Fibroblast of villous mesenchyme (primary cell): ENCODE measurements around the gene MCM7. TPM values are rescaled to one million over a fixed set of nuclear protein-coding genes. Genes with fewer than 3 reads are reported as not detected.

Experiments
- DNase-seq: peaks from one replicate; pipeline ENCODE4 v3.0.0-alpha.2; 2010; ENCODE audit warnings: low read depth
- H3K4me3 ChIP-seq: 2 replicates; pipeline ENCODE4 v1.5.1; 2011; ENCODE audit warnings: low read depth, mild to moderate bottlenecking, low read length
- total RNA-seq: library from RNA; depleted of rRNA; stranded (reverse); fragments of >200 nt; gene quantifications from 2 replicates; pipeline ENCODE4 v1.2.3, GENCODE V29; 2012
- TF ChIP-seq, protein P1 (sequence below): IDR thresholded peaks from 2 replicates; pipeline ENCODE4 v1.5.1; 2012; ENCODE audit warnings: low read depth, mild to moderate bottlenecking, low read length; ENCODE audit not compliant: insufficient read depth

MCM7 gene
- total RNA-seq, 1 donor: 77.7 TPM

DNA sequence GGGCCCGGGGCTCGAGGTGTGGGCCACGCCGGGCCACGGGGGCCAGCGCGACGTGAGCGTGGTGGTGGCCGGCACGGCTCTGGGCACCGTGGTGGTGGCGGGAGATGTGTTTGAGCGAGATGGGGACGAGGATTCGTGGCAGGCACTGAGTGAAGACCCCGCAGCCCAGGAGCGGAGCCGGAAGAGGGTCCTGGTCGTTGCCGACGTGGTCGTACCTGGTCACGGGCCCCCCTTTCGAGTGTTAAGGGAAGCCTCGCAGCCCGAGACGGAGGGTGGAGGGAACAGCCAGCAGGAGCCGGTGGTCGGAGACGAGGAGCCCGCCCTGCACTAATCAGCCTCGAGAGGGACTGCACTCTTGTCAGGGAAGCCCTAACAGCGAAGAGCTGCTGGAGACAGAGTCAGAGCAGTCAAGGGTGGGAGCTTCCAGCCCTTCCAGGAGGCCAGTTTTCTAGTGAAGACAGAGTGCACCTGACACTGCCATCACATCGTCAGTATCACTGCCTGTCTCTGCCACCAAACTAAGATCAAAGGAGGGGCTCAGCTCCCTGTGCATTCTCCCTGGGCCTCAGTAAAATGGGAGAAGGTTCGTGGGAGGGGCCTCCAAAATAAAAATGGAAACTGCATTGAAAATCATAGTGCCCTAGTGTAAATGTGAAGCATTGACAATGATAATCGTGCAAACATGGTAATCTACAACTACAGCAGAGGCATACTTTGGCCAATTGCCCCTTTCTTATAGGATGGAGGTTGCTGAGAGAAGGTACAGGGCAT is 26.9 kb upstream of the MCM7 start:
- peak overlapping the region; percentile 74 for H3K4me3 ChIP-seq
- TF ChIP-seq, protein P1, sequence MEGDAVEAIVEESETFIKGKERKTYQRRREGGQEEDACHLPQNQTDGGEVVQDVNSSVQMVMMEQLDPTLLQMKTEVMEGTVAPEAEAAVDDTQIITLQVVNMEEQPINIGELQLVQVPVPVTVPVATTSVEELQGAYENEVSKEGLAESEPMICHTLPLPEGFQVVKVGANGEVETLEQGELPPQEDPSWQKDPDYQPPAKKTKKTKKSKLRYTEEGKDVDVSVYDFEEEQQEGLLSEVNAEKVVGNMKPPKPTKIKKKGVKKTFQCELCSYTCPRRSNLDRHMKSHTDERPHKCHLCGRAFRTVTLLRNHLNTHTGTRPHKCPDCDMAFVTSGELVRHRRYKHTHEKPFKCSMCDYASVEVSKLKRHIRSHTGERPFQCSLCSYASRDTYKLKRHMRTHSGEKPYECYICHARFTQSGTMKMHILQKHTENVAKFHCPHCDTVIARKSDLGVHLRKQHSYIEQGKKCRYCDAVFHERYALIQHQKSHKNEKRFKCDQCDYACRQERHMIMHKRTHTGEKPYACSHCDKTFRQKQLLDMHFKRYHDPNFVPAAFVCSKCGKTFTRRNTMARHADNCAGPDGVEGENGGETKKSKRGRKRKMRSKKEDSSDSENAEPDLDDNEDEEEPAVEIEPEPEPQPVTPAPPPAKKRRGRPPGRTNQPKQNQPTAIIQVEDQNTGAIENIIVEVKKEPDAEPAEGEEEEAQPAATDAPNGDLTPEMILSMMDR: no peak
- peak; percentile 20 for DNase-seq

DNA sequence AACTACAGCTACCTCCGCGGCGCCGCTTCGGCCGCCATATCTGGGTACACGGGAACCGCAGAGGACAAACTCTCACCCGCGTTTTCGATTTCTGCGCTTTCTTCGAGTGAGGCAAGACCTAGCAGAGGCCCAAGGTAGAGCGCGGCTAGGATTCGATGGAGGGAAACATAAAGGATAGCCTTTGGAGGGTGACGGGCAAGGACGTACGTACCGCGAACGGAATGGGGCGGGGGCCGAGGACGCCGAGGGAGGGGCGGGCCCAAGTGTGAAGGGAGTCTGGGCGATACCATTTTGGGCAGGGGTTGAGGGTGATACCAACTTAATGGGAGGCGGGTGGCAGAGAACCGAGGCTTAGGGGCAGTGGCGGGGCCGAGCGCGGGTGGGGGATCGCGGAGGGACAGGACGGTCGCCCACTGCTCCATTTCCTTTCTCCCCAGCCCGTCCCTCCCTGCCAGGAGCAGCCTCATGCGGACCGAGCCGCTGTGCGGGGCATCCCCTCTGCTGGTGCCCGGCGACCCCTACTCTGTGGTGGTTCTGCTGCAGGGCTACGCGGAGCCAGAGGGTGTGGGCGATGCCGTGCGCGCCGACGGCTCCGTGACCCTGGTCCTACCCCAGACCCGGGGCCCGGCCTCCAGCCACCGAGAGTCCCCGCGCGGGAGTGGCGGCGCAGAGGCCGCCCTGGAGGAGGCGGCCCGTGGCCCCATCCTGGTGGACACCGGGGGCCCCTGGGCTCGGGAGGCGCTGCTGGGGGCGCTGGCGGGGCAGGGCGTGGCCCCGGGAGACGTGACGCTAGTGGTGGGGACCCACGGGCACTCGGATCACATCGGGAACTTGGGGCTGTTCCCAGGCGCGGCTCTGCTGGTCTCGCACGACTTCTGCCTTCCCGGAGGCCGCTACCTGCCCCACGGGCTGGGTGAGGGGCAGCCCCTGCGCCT is 26.0 kb upstream of the MCM7 start, which contains the start of gene MBLAC1:
Gene MBLAC1 (plus strand): TSS at position 37 of the 935 bp plus-strand sequence. CDS start 429 bp downstream, at position 466.
- TF ChIP-seq, protein P1: no peak
- peak; percentile 94 for DNase-seq
- H3K4me3 ChIP-seq: peak within 1 kb of the TSS; percentile 74

GRCh38 chr7:100126239-100126930 is 25.2 kb upstream of the MCM7 start:
- peak overlapping the region; percentile 74 for H3K4me3 ChIP-seq
- DNase-seq: no peak
- TF ChIP-seq, protein P1: no peak

GRCh38 chr7:100124301-100125230 is 23.4 kb upstream of the MCM7 start:
- TF ChIP-seq, protein P1: no peak
- DNase-seq: no peak
- H3K4me3 ChIP-seq: no peak overlapping the region

GRCh38 chr7:100122568-100122967 is 21.4 kb upstream of the MCM7 start:
- DNase-seq: no peak
- H3K4me3 ChIP-seq: no peak overlapping the region
- TF ChIP-seq, protein P1: no peak
